K562 (cell line): ENCODE data around the gene C12orf75. TPM values are rescaled to one million over a fixed set of nuclear protein-coding genes. Genes with fewer than 3 reads are reported as not detected.

Experiments
- BMI1 ChIP-seq: fragments of 150-350 bp; IDR thresholded peaks from 2 replicates; pipeline ENCODE4 v1.6.1; 2014; ENCODE audit warnings: low read length
- CEBPB ChIP-seq: fragments of 450-650 bp; IDR thresholded peaks from 2 replicates; pipeline ENCODE4 v1.6.1; 2016; ENCODE audit warnings: missing genetic modification characterization, missing compliant biosample characterization
- CEBPG ChIP-seq, 3 experiments: fragments of 200-800 bp in 1 of 3; sonication (Bioruptor generic) in 1 of 3; sonication (generic) in 1 of 3; formaldehyde crosslinking in 1 of 3; IDR thresholded peaks in 2 of 3; conservative IDR thresholded peaks in 1 of 3; 2 replicates each; pipeline versions ENCODE4 v1.6.1 to v1.8.0; 2016 to 2022; ENCODE audit warnings: missing compliant biosample characterization in 2 of 3, missing genetic modification characterization in 2 of 3, mild to moderate bottlenecking in 1 of 3, missing genetic modification reagents in 1 of 3
- CTCF ChIP-seq, 3 experiments: IDR thresholded peaks in 2 of 3; conservative IDR thresholded peaks in 1 of 3; 2 replicates each; pipeline ENCODE4 v1.5.1; 2011 to 2012; ENCODE audit warnings: low read length in 3 of 3, mild to moderate bottlenecking in 3 of 3, control low read depth in 2 of 3, improper control_type of control experiment in 1 of 3, inconsistent platforms in 1 of 3, low read depth in 1 of 3, mixed read lengths in 1 of 3, moderate library complexity in 1 of 3; ENCODE audit not compliant: insufficient read depth in 2 of 3
- ETS2 ChIP-seq: IDR thresholded peaks from 2 replicates; pipeline ENCODE4 v1.6.1; 2016; ENCODE audit warnings: borderline replicate concordance, missing genetic modification characterization, mild to moderate bottlenecking, moderate library complexity, missing compliant biosample characterization; ENCODE audit not compliant: poor library complexity, severe bottlenecking
- GTF2E2 ChIP-seq: fragments of 200-800 bp; sonication (Bioruptor generic); IDR thresholded peaks from 2 replicates; pipeline ENCODE4 v1.6.1; 2016; ENCODE audit warnings: missing genetic modification characterization, missing compliant biosample characterization
- HDAC2 ChIP-seq: fragments of 450-650 bp; IDR thresholded peaks from 2 replicates; pipeline ENCODE4 v1.6.1; 2016; ENCODE audit warnings: mild to moderate bottlenecking
- ILK ChIP-seq: fragments of 450-650 bp; IDR thresholded peaks from 2 replicates; pipeline ENCODE4 v1.6.1; 2016; ENCODE audit warnings: missing genetic modification characterization, low read depth, mild to moderate bottlenecking, missing compliant biosample characterization, moderate library complexity, borderline replicate concordance
- NCOA1 ChIP-seq: fragments of 450-650 bp; IDR thresholded peaks from 2 replicates; pipeline ENCODE4 v1.6.1; 2016; ENCODE audit warnings: low read depth
- REST ChIP-seq, 2 experiments: fragments of 450-650 bp; formaldehyde crosslinking in 1 of 2; IDR thresholded peaks; 2 replicates each; pipeline versions ENCODE4 v1.4.0 to v1.6.1; 2014 to 2020; ENCODE audit warnings: mild to moderate bottlenecking in 2 of 2, borderline replicate concordance in 1 of 2, low read depth in 1 of 2
- STAG1 ChIP-seq: sonication (generic); formaldehyde crosslinking; IDR thresholded peaks from 2 replicates; pipeline ENCODE4 v1.5.0; 2020; ENCODE audit warnings: missing genetic modification reagents, borderline replicate concordance
- VEZF1 ChIP-seq: fragments of 200-800 bp; sonication (Bioruptor generic); IDR thresholded peaks from 2 replicates; pipeline ENCODE4 v1.6.1; 2017; ENCODE audit warnings: missing genetic modification characterization, missing compliant biosample characterization
- ZFP36 ChIP-seq: fragments of 150-350 bp; IDR thresholded peaks from 2 replicates; pipeline ENCODE4 v1.6.1; 2018; ENCODE audit warnings: low read length, low read depth; ENCODE audit not compliant: partially characterized antibody
- ZNF133 ChIP-seq: fragments of 250-450 bp; sonication (Bioruptor Pico); IDR thresholded peaks from 2 replicates; pipeline ENCODE4 v1.4.0; 2020; ENCODE audit warnings: mild to moderate bottlenecking
- ZNF766 ChIP-seq: fragments of 200-800 bp; sonication (Bioruptor generic); conservative IDR thresholded peaks from 2 replicates; pipeline ENCODE4 v1.6.1; 2016; ENCODE audit warnings: missing genetic modification characterization, missing compliant biosample characterization
- ZSCAN32 ChIP-seq: fragments of 450-650 bp; formaldehyde crosslinking; IDR thresholded peaks from 2 replicates; pipeline ENCODE4 v1.4.0; 2020; ENCODE audit warnings: mild to moderate bottlenecking, moderate library complexity
- polyA plus RNA-seq, 8 experiments: library from polyadenylated mRNA; depleted of rRNA in 4 of 8; stranded (reverse) in 5 of 8; unstranded in 3 of 8; fragments of >200 nt; fragmentation: Nextera tagmentation in 2 of 8; fragmentation: Illumina TruSeq in 1 of 8; extraction: Ambion mirVana in 2 of 8; extraction: Trizol in 1 of 8; gene quantifications; 2 replicates each; pipeline versions ENCODE4 v1.2.1 to v1.2.3, GENCODE V29; 2011 to 2014; ENCODE audit warnings: inconsistent platforms in 1 of 8, missing spikeins in 1 of 8
- total RNA-seq, 7 experiments: library from RNA; depleted of rRNA in 6 of 7; stranded (reverse); fragments of >200 nt in 6 of 7; fragmentation: Illumina TruSeq in 2 of 7; extraction: Trizol in 2 of 7; gene quantifications; 2 replicates each; pipeline versions ENCODE4 v1.2.1 to v1.2.3, GENCODE V29; 2011 to 2021; ENCODE audit warnings: low replicate concordance in 1 of 7

C12orf75 gene
- total and polyA plus RNA-seq, 9 of the 15 experiments (the other 6 are each of a cell fraction or from before 2014, with no cell fraction given): 0.06 to 0.82 (median 0.26) TPM; not detected in 3

GRCh38 chr12:105420659-105421240 lies 90.3 kb downstream of the C12orf75 start (continued):
- TF ChIP-seq REST (IDR thresholded peaks at IDR 0.05; ENCODE audit: borderline replicate concordance): peak; percentile 79
- no peak for TF ChIP-seq REST (CRISPR knock-in tag; IDR thresholded peaks at IDR 0.05; ENCODE audit: low read depth)
- TF ChIP-seq ZNF133 (CRISPR knock-in tag): no peak
- TF ChIP-seq ZFP36: peak; percentile 45
- TF ChIP-seq BMI1: no peak
- TF ChIP-seq HDAC2: no peak
- TF ChIP-seq ZSCAN32: no peak
- TF ChIP-seq CEBPG (CRISPR knock-in tag; IDR thresholded peaks at IDR 0.05): no peak
- TF ChIP-seq CEBPG (tag; conservative IDR thresholded peaks at IDR 0.05 in 1 of 2, IDR thresholded peaks at IDR 0.05 in 1 of 2): no peak
- no peak for TF ChIP-seq ZNF766
- no peak for TF ChIP-seq GTF2E2 (tag)
- TF ChIP-seq CTCF (IDR thresholded peaks at IDR 0.05 in 2 of 3, conservative IDR thresholded peaks at IDR 0.05 in 1 of 3; ENCODE audit: insufficient read depth in 2 of 3, low read depth in 1 of 3, low read length in 3 of 3): peak; percentile 77 to 90 (median 82)
- no peak for TF ChIP-seq ILK (tag)
- TF ChIP-seq VEZF1: no peak
- no peak for TF ChIP-seq CEBPB
- TF ChIP-seq STAG1 (CRISPR knock-in tag): peak; percentile 51; the same call in 1 of the 2 replicates
- TF ChIP-seq NCOA1: no peak
- no peak for TF ChIP-seq ETS2 (tag)
